ENCODE measurements around the gene PACS2.

PACS2 gene

DNA sequence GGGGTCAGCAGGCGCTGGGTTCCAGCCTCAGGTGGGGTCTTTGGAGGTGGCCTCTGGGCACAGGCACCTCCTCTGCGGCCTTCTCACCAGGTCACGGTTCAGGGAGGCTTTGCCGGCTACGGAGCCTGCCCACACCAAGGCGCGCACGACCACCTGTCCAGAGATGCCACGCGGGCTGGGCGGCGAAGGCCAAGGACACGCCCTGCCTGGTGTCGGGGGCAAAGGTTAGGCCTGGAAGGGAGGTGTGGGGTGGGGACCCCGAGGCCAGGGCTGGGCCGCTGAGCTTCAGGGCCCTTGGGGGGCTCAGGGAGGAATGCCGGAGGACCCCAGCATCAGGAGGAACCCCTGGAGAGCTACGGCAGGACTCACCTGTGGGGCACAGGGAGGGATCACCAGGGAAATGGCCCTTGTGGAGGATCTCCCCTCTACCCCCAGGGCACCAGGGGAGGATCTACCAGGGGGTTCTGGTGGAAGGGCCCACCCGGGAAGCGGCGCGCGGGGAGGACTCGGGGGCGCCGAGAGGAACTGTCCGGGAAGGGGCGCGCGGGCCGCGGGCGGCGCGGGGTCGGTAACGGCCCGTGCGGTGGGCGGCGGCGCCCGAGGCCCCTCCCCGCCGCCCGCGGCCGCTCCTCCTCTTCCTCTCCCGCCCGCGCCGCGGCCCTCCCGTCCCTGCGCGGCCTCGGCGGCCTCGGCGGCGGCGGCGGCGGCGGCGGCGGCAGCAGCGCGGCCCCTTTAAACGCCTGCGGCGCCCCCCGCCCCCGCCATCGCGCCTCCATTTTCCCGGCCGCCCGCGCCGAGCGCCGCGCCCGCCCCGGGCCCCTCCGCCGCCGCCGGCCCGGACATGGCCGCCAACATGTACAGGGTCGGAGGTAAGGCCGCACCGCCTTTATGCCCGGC lies 104.9 kb downstream of the PACS2 start, which contains the start of gene MTA1:
Gene MTA1, plus strand, starts transcription at position 633 of the 897 bp plus-strand sequence. Its CDS starts 209 bp downstream, at position 842.
- H3K4me3 ChIP-seq (ENCODE audit: low read depth, low read length), result peak within 1 kb of the TSS; percentile 79

DNA sequence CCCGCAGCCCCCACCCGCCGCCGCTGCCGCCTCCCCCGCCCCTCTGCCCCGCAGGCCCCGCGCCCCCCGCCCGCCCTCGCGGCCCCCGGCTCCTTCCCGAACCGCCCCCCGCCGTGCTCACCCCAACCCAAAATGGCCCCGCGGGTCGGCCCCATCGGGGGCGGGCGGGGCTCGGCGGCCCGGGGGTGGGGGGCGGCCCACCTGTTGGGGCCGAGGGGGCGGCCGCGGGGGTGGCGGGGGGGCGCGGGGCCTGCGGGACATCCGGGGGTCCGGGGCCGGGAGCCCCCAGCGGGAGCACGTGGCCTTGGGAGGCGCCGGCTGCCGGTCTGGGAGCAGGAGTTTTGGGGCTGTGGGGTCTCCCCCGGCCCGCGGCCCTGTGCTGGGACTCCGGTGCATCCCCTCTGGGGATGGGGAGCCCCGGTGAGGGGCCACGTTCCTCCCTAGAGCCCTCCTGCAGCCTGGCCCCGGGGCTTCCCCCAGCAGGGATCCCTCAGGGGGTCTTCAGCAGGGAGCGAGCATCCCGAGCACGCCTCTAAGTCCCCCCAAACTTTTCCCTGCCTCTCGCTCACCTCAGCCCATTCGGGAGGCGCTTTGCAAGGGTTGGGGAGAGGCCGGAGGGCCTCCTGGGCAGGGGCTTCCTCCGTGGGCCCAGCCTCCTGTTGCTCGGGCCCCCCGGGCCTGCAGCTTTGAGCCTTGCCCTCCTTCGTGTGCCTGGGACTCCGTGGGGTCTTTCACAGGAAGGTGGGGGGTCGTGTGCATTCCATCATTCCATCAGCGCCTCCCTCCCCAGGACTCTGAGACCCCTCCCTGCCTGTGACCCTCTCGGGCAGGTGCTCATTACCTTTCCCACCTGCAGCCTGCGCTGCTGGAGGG lies 105.8 kb downstream of the PACS2 start:
- peak overlapping the region; percentile 79 for H3K4me3 ChIP-seq (ENCODE audit: low read depth, low read length)

DNA sequence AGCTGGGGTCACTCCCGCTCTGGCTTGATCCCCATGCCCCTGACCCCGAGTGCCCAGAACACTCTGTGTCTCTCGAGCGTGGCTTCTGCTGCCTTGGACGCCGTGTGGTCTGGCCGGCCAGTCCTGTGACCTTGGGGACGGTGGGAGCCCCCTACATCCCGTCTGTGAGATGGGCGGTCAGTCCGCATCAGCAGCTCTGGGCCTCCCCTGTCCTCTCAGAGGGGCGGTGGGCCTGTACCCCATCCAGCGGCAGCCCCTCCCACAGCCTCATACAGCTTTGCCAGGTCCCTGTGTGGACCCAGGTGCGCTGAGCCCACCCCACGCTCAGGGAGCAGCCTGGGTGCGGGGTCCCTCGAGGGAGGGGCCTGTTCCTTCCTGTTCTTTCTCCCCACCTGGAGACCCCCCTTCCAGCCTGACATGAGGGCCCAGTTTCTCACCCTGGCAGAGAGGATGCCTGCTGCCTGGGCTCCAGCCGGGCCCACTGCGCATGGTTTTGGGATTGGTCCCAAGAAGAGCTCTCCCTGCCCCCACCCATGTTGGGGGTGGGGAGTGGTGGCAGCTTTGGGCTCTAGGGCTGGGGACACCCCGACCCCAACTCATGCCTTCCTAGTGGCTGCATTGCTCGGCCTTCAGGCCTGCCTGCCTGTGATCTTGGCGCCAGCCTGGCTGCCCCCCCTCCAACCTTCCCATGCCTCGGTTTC lies 106.6 kb downstream of the PACS2 start:
- peak overlapping the region; percentile 79 for H3K4me3 ChIP-seq (ENCODE audit: low read depth, low read length)

DNA sequence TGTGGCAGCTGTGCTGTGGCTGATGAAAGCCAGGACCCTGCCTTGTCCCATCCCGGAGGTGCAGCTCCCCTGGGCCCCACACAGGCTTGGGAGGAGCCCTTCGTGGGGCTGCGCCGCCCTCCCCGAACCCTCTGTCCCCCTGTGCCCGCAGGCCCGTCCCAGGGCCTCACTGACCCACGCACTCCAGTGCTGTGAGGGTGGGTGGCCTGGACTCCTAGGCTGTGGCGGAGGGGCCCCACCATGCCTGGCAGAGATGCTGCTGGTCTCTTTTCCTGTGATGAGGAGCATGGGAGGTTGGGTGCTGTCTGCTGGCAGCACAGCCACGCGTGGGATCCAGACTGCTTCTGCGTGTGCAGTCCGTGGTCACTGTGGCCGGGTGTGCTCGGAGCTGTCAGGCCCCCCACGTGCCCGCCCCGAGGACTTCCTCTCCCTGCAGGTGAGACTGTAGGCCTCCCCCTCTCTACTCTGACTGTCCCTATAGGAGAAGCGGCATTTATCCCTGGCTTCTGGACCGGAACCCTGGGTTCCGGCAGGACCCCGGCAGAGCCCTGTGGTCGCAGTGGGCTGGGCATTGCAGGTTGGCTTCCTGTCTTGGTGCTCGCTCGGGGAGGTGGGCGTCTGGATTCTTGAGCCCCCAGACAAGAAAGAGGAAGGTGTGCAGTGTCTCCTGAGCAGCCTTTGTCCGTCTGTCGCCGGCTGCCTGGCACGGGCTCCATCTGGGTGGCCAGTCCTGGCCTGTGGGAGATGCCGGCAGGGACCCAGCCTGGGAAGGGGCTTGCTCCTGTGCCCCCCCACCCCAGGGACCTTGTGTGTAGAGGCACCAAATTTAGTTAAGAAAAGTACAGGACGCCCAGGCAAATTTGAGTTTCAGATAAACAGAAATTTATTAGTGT lies 107.4 kb downstream of the PACS2 start:
- no peak overlapping the region for H3K4me3 ChIP-seq (ENCODE audit: low read depth, low read length)

DNA sequence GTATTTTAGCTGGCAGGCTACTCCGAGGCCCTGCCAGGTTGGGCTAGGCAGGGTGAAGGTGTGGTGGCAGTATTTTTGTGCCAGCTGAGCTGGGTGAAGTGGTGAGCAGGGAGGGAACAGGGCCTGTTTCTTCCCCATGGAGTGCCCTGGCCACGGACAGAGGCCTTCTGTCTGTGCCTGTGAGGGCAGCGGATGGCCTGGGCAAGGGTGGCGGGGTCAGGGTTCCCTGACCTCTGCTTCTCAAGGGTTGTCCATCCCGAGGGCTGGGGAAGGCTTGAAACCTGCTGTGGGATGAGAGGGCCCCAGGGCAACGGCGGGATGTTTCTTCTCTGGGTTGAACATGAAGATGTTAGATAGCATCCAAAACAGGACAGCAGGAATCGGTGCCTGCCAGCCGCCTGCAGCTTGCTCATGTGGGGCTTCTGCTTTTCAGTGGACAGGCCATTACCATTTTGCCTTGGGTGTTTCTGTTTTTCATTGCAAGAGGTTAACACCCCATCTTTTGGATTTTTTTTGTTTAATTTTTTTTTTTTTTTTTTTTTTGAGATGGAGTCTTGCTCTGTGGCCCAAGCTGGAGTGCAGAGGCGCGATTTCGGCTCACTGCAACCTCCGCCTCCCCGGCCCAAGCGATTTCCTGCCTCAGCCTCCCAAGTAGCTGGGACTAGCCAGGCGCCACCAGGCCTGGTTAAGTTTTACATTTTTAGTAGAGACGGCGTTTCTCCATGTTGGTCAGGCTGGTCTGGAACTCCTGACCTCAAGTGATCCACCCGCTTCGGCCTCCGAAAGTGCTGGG lies 108.3 kb downstream of the PACS2 start:
- no peak overlapping the region for H3K4me3 ChIP-seq (ENCODE audit: low read depth, low read length)

DNA sequence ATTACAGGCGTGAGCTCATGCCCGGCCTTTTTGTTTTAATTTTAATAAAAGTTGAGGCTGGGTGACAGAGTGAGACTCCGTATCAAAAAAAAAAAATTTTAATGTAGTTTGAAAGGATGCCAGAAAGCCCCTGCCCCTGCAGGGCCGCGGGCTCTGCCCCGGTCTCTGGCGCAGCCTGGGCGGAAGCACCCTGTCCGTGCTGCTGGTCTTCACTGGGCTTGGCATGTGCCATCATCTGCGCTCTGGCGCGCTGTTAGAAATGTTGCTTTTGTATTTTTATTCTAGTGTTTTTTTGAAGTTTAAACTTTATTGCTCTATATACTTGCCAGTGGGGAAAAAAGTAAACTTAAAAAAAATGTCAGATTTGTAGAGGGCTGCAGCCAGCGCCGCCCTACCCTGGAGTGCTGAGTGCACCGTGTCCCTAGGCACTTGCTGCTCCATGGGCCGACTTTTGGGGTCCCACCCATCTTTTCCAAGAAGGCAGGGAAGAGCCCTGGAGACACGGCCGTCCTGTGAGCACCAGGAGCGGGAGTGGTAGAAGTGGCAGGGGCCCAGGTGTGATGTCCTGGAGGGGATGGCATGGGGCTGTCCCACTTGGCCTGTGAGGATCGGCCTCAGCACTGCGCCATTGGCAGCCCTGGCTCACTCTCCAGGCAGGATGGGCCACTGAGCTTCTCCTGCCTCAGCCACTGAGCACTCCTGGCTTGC lies 109.1 kb downstream of the PACS2 start:
- no peak overlapping the region for H3K4me3 ChIP-seq (ENCODE audit: low read depth, low read length)

DNA sequence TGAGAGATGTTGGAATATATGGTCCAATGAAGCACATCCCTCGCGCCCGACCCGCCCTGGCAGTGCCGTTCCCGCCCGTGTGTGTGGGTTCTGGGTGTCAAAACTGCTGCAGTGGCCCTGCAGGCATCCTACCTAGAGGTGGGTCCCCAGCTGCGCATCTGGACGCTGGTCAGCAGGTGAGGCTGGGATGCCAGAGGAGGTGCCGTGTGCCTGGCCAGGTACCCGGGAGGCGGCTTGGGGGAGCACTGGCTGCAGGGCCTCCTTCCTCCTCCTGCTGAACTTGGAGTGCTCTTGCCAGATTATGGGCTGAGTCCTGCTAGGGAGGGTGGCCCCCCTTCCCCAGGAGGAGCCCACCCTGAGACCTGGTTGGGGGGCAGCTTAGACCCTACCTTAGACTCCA lies 110.3 kb downstream of the PACS2 start:
- no peak overlapping the region for H3K4me3 ChIP-seq (ENCODE audit: low read depth, low read length)

DNA sequence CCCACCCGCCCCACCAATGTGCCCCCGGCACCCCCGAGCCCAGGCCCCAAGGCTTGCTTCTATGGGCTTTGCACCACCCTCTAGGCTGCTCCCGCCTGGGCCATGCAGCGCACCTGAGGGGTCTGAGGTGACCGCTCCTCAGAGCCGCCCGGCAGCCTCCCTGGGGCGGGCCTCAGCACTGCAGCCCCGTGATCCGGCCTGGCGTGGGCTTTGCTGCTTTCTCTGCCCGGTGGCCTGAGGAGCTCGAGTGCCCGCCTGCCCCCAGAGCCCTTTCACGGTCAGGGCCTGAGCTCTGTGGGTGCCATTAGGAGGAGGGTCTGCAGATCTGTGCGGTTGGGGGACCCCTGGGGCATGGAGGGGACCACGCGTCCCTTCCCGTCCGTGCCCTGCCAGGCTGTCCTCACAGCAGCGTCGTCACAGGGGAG lies 111.3 kb downstream of the PACS2 start:
- H3K4me3 ChIP-seq (ENCODE audit: low read depth, low read length), result no peak overlapping the region

DNA sequence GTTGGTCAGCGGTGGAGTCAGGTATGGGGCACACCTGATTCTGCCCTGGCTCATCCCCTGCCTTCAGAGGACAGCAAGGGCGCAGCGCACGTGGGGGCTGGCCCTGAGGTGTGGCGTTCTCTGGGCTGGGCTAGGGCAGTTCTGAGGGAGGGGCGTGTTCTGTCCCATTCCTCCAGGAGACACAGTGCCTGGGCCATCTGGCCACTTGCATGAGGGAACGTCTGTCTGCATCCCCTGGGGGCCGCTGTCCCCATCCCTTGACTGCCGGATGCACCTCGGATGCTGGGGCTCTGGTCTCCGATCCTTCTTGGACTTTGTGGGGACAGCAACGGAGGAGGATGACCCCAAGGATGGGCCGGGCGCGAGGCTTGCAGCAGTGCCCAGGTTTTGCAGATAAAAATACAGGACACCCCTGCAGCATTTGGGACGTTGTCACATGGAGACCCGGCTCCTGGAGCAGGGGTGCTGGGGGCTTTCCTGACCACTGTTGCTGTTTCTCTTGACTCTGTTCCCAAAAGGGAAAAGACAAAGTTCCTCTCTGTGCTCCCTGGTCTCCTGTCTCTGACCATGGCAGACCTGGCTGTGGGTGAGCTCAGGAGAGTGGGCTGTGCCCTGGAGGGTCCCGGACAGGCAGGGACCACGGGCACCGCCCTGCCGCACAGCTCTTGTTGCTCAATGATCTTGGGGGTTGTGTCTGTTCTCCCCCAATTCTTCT lies 112.0 kb downstream of the PACS2 start:
- no peak overlapping the region for H3K4me3 ChIP-seq (ENCODE audit: low read depth, low read length)

DNA sequence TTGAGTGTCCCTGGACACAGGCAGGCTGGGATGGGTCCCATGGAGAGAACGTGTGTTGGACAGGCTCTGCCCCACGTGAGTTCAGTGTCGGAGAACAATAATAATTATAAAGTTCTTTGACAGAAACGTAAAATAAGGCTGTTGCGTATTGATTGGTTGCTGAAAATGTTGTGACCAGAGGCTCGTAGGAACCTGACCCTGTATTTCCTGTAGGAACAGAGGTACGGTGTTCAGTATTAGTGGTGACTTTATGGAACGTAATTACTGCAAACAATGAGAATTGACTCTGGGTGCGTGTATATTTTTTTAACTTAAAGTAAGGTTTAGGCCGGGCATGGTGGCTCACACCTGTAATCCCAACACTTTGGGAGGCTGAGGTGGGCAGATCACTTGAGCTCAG lies 112.9 kb downstream of the PACS2 start:
- H3K4me3 ChIP-seq (ENCODE audit: low read depth, low read length), result no peak overlapping the region

DNA sequence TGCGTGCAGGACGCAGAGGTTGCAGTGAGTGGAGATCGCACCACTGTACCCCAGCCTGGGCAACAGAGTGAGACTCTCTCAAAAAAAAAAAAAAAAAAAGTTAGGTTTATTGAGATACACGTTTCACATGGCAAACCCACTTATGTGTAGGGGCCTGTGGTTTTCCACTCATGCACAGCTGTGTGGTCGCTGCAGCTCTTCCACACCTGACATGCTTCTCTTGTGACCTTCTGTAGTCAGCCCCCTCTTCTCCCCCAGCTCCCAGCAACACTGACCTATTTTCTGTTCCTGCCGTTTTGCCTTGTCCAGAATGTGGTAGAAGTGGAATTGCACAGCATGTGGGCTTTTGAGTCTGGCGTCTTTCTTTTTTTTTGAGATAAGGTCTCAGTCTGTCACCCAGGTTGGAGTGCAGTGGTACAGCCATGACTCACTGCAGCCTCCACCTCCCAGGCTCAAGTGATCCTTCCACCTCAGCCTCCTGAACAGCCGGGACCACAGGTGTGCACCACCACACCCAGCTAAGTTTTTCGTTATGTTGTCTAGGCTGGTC lies 113.5 kb downstream of the PACS2 start:
- no peak overlapping the region for H3K4me3 ChIP-seq (ENCODE audit: low read depth, low read length)

DNA sequence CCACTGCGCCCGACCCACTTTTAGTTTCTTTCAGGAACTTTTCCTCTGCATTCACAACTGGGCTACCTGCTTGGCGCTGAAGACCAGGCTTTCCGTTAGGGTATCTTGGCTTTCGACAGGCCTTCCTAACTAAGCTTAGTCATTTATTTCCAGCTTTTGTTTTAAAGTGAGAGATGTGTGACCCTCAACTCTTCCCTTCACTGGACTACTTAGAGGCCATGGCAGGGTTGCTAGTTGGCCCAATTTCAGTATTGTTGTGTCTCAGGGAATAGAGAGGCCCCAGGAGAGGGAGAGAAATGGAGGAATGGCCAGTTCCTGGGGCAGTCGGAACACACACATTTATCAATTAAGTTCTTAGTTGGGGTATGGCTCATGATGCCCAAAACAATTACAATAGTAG lies 115.5 kb downstream of the PACS2 start:
- H3K4me3 ChIP-seq (ENCODE audit: low read depth, low read length), result no peak overlapping the region

DNA sequence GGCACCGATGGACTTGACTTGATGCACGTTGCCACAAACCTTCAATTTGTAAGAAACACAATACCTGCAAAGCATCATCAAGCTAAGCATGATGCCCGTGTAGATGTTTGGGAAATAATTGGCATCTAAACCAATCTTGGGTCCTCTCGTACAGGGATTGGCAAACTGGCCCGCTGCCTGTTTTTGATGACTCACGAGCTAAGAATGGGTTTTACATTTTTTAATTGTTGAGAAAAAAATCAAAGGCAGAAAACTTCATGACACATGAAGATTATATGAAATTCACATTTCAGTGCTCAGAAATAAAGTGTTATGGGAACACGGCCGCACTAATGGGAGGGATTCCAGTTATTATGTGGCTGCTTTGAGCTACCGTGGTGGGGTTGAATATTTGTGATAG lies 116.0 kb downstream of the PACS2 start:
- H3K4me3 ChIP-seq (ENCODE audit: low read depth, low read length), result no peak overlapping the region

DNA sequence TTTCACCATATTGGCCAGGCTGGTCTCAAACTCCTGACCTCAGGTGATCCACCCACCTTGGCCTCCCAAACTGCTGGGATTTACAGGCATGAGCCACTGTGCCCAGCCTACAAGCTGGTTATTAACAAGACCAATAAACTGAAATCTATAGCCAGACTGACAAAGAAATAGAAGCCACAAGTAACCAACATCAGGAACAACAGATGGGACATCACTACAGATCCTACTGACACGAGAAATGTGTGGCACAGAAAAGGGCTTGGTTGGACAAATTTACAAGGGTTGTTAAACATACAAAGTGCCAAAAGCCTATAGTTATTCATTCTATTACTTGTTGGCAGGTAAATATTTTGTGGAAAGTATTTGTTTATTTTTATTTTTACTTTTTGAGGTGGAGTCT lies 116.7 kb downstream of the PACS2 start:
- no peak overlapping the region for H3K4me3 ChIP-seq (ENCODE audit: low read depth, low read length)

DNA sequence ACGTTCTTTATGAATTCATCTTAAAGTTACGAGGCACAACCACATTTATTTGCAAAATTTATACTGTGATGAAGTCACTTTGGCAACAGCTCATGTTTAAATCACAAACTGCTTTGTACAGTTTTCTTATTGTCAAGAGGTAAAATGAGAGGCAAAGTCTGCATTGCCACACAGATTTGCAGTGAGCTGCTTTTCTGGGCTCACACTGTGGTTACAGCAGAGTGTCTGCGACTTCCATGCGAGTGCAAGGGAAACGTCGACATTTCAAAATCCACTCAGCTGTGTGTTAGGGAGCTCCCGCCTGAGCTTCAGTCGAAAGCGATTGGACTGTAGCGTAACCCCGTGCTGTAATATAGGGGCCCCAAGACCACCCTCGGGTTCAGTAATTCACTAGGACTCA lies 118.1 kb downstream of the PACS2 start:
- H3K4me3 ChIP-seq (ENCODE audit: low read depth, low read length), result no peak overlapping the region

DNA sequence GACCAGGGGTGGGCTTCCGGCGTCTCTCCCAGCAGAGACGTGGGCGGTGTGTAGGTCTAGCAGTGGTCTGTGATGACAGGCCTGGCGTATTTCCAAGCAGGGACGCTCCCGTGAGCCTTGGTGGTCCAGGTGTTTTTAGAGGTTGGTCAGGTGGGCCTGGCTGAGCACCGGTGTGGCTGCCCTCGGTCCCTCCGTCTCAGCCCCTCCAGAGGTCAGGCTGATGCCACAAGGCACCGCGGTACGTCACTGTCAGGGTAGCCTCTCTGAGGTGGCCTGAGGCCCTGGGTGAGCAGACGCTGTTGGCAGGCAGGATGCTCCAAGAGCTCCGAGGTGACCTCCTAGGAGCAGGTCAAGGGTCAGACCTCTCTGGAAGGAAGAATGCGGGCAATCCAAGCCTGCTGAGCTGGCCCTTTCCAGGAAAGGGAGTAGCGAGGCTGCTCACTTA lies 118.6 kb downstream of the PACS2 start:
- no peak overlapping the region for H3K4me3 ChIP-seq (ENCODE audit: low read depth, low read length)

DNA sequence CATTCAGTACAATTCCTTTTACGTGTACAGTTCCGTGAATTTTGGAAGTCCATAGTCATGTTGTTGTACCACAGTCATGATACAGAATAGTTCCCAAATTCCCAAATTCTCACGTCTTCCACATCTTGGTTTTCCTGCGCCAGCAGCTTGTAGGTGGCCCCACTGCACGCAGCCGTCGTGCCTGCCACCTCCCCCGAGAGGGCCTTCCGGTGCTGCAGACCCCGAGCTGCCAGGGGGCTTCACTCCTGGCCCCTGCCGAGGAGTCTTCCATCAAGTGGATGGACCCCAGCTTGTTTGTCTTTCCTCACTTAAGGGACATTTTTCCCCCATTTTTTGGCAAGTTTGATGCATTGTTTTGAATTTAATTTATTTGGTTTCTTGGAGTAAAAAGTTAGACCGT lies 121.9 kb downstream of the PACS2 start:
- no peak overlapping the region for H3K4me3 ChIP-seq (ENCODE audit: low read depth, low read length)
